ENCODE results near the gene RAB1B.

Gene RAB1B

GRCh38 chr11:66291303-66291705 is 22.9 kb downstream of the RAB1B start:
- TF ChIP-seq GATA2 (IDR thresholded peaks at IDR 0.05; ENCODE audit: low read depth, low read length) (no peak), GATA3 (IDR thresholded peaks at IDR 0.05; ENCODE audit: low read depth, low read length) (no peak)

DNA sequence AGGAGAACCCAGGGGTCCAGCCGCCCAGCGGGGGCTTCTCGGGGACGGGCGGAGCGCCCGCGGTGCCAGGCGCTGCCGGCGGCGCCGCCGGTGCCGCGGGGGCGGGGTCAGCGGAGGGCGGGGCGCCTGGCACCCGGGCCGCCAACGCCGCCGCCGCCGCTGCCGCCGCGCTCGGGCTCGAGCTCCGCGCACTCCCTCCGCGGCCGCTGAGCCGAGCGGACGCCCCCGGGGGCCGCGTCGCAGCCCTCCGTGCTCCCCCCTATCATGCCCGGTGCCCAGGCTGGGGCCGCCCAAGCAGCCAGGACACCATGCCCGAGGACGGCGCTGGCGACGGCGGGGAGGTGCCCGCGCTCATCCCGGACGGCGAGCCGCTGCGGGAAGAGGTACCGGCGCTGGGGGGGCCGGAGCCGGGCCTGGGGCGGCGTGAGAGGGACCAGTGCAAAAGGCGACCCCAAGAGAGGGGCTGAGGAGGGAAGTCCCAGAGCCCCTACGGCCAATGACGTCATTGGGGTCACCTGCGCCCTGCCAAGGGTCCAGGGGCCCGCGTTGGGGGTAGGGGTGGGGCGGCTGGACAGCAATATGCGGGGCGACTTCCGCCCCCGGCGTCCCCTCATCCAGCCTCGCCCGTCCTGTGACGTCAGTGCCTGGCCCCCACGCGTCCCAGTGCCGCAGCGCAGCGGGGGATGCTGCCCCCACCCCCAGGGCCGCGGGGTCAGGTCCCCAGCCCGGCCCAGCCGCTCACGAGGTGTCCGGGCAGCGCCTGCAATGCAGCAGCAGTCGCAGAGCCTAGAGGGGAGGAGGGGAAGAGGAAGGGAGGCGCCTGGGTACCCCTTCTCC is 23.5 kb downstream of the RAB1B start, which contains the start of gene TMEM151A:
Gene TMEM151A (plus strand): TSS at position 189 of the 837 bp plus-strand sequence. CDS start 120 bp downstream, at position 309.
- TF ChIP-seq GATA2 (IDR thresholded peaks at IDR 0.05; ENCODE audit: low read depth, low read length) (no peak), GATA3 (IDR thresholded peaks at IDR 0.05; ENCODE audit: low read depth, low read length) (no peak)

GRCh38 chr11:66292543-66293332 is 24.3 kb downstream of the RAB1B start:
- TF ChIP-seq GATA3 (IDR thresholded peaks at IDR 0.05; ENCODE audit: low read depth, low read length) (no peak), GATA2 (IDR thresholded peaks at IDR 0.05; ENCODE audit: low read depth, low read length) (no peak)

GRCh38 chr11:66293352-66293751 is 24.9 kb downstream of the RAB1B start:
- TF ChIP-seq GATA3 (IDR thresholded peaks at IDR 0.05; ENCODE audit: low read depth, low read length) = no peak
- TF ChIP-seq GATA2 (IDR thresholded peaks at IDR 0.05; ENCODE audit: low read depth, low read length) = no peak

GRCh38 chr11:66293777-66294625 is 25.6 kb downstream of the RAB1B start:
- TF ChIP-seq GATA2 (IDR thresholded peaks at IDR 0.05; ENCODE audit: low read depth, low read length) = no peak

DNA sequence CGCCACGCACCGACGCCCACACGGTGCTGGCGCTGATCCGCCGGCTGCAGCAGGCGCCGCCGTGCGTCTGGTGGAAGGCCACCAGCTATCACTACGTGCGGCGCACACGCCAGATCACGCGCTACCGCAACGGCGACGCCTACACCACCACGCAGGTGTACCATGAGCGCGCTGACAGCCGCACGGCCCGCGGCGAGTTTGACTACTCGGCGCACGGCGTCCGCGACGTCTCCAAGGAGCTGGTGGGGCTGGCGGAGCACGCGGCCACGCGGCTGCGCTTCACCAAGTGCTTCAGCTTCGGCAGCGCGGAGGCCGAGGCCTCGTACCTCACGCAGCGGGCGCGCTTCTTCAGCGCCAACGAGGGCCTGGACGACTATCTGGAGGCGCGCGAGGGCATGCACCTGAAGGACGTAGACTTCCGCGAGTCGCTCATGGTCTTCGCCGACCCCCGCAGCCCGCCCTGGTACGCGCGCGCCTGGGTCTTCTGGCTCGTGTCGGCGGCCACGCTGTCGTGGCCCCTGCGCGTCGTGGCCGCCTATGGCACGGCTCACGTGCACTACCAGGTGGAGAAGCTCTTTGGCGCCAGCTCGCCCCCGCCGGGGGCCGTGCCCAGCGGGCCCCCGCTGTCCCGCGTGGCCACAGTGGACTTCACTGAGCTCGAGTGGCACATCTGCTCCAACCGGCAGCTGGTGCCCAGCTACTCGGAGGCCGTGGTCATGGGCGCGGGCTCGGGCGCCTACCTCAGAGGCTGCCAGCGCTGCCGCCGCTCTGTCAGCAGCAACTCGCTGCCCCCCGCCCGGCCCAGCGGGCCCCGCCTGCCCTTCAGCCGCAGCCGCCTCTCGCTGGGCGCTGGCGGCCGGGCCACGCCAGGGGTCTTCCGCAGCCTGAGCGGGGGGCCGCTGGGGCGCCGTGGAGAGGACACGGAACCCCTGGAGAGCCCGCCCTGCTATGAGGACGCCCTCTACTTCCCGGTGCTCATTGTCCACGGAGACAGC is 26.5 kb downstream of the RAB1B start:
- TF ChIP-seq GATA3 (IDR thresholded peaks at IDR 0.05; ENCODE audit: low read depth, low read length) (no peak), GATA2 (IDR thresholded peaks at IDR 0.05; ENCODE audit: low read depth, low read length) (no peak)

DNA sequence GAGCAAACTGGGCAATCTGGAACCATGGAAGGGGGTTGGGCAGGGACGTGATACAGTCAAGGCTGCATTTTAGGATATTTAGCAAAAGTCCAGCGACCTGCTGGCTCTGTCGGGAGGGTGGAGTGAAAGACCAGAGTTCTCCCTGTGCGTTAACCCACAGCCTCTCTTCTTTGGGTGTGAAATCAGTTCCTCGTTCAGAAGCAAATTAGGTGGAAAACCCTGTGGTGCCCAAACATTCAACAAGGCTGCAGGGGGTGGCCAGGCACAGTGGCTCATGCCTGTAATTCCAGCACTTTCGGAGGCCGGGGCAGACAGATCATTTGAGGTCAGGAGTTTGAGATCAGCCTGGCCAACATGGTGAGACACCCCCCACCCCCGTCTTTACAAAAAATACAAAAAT is 29.2 kb downstream of the RAB1B start:
- no peak for TF ChIP-seq GATA2 (IDR thresholded peaks at IDR 0.05; ENCODE audit: low read depth, low read length)
- TF ChIP-seq GATA3 (IDR thresholded peaks at IDR 0.05; ENCODE audit: low read depth, low read length) = no peak

- TF ChIP-seq GATA2 (IDR thresholded peaks at IDR 0.05; ENCODE audit: low read depth, low read length) = no peak
- no peak for TF ChIP-seq GATA3 (IDR thresholded peaks at IDR 0.05; ENCODE audit: low read depth, low read length)
These were observed 30.7 kb downstream of the RAB1B start for GRCh38 chr11:66299186-66299585.

- TF ChIP-seq GATA2 (IDR thresholded peaks at IDR 0.05; ENCODE audit: low read depth, low read length) = no peak
These were observed 34.2 kb downstream of the RAB1B start for GRCh38 chr11:66302656-66303055.

DNA sequence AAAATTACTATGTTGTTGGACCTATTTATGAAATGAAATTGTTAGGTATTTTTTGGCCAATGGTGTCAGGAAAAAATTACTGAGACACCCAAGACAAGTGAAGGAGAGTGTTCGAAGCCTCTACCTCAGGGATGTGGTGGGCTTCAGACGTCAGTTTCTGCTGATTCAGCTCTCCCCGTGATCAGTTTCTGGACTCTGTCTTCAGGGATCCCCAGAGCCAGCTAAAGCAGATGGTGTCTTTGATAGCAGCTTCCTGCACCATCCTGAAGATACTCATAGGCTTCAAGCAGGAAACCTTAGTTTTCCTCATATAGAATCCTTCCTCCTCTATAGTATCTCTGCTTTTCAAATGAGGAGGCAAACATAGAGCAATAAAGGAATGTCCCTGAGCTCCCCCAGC is 41.0 kb downstream of the RAB1B start:
- TF ChIP-seq GATA3 (IDR thresholded peaks at IDR 0.05; ENCODE audit: low read depth, low read length) (no peak), GATA2 (IDR thresholded peaks at IDR 0.05; ENCODE audit: low read depth, low read length) (no peak)

DNA sequence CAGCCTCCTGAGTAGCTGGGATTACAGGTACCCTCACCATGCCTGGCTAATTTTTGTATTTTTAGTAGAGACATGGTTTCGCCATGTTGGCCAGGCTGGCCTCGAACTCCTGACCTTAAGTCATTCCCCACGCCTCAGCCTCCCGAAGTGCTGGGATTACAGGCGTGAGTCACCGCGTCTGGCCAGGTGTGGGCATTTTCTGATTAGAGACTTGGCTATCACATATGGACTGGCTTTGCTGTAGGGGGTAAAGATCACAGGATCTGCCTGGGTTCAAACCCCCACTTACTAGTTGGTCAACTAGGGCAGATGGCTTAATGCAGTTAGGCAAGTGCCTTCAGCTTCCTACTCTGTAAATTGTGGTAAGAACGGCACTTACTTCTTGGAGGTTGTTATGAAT is 41.9 kb downstream of the RAB1B start:
- no peak for TF ChIP-seq GATA2 (IDR thresholded peaks at IDR 0.05; ENCODE audit: low read depth, low read length)
- TF ChIP-seq GATA3 (IDR thresholded peaks at IDR 0.05; ENCODE audit: low read depth, low read length) = no peak

DNA sequence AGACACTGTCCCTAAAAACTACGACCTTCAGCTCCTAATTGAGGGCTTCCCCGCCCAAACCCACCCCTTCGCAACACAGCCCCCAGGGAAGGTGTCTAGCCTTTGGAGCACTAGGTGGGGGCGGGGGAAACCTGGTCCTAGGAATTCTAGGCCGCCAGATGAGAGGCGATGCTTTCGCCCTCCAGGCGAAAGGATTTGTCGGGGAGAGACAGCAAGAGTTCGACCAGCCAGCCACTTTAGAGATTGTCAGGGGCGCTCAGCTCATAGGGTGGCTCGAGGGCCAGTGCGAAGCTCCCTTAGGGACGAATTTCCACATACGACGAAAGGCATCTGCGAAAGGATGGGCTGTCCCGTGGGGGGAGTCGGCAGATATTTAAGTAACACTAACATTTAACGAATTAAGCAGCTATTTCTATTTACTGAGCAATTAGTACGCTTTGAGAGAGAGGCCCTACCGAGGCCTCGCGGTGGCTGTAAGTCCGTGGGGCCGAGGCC is 43.1 kb downstream of the RAB1B start:
- TF ChIP-seq GATA2 (IDR thresholded peaks at IDR 0.05; ENCODE audit: low read depth, low read length) (no peak), GATA3 (IDR thresholded peaks at IDR 0.05; ENCODE audit: low read depth, low read length) (no peak)
